T-cell (primary cell): ENCODE data around the gene UGT3A1. TPM values are rescaled to one million over a fixed set of nuclear protein-coding genes. Genes with fewer than 3 reads are reported as not detected.

Experiments
- ATAC-seq, 4 experiments: fragments of 200-7000 bp in 3 of 4; fragments of 150-1000 bp in 1 of 4; cut with Tn5 transposase; replicated peaks in 1 of 4; 1 replicate in 3 of 4; 2 replicates in 1 of 4; pipeline ENCODE4 v1.10.0; 2021; ENCODE audit warnings: moderate library complexity in 3 of 4, mild to moderate bottlenecking in 2 of 4, moderate number of reproducible peaks in 1 of 4
- CTCF ChIA-PET, 2 donors: fragments of 300-600 bp; sonication (Branson Sonifier 250); formaldehyde crosslinking; loops; one replicate each; lab custom pipeline; 2022; ENCODE audit warnings: antibody characterized with exemption in 2 of 2; lab: Charles Lee
- POLR2A ChIA-PET, 2 donors: fragments of 300-600 bp; sonication (Branson Sonifier 250); formaldehyde crosslinking; loops; one replicate each; lab custom pipeline; 2022; ENCODE audit warnings: antibody characterized with exemption in 2 of 2; lab: Charles Lee
- DNase-seq, 35 experiments: peaks; one replicate each; pipeline versions ENCODE4 v3.0.0 to v3.0.0-alpha.2; 2013 to 2023
- H3K27ac ChIP-seq: one replicate; pipeline ENCODE4 v1.5.1; 2013; ENCODE audit warnings: low read length
- H3K27me3 ChIP-seq, 2 experiments: replicated peaks in 1 of 2; 1 replicate in 1 of 2; 2 replicates in 1 of 2; pipeline versions ENCODE4 v1.6.1 to v1.7.0; 2013; ENCODE audit warnings: low read length in 1 of 2, mixed read lengths in 1 of 2; ENCODE audit not compliant: control insufficient read depth in 2 of 2, insufficient read depth in 2 of 2; ENCODE audit errors: extremely low read depth in 1 of 2
- H3K36me3 ChIP-seq, 2 donors: 1 replicate in 1 of 2; 2 replicates in 1 of 2; pipeline versions ENCODE4 v1.6.1 to v1.7.0; 2013; ENCODE audit warnings: low read length in 1 of 2; ENCODE audit not compliant: control insufficient read depth in 2 of 2, insufficient read depth in 1 of 2; ENCODE audit errors: extremely low read depth in 1 of 2
- H3K4me1 ChIP-seq, 2 experiments: 1 replicate in 1 of 2; 2 replicates in 1 of 2; pipeline versions ENCODE4 v1.6.1 to v1.7.0; 2013; ENCODE audit warnings: low read length in 2 of 2, mixed read lengths in 1 of 2; ENCODE audit not compliant: insufficient read depth in 2 of 2, control insufficient read depth in 1 of 2; ENCODE audit errors: extremely low read depth in 1 of 2
- H3K4me3 ChIP-seq, 2 donors: 1 replicate in 1 of 2; 2 replicates in 1 of 2; pipeline versions ENCODE4 v1.5.1 to v1.7.0; 2013; ENCODE audit warnings: mild to moderate bottlenecking in 2 of 2, low read length in 1 of 2, moderate library complexity in 1 of 2; ENCODE audit not compliant: control insufficient read depth in 1 of 2; ENCODE audit errors: extremely low read depth in 1 of 2
- H3K9me3 ChIP-seq: 2 replicates; pipeline ENCODE4 v1.7.0; 2013
- H3K27ac Mint-ChIP-seq, 2 donors: one replicate each; pipeline ENCODE4 v1.8.0; 2020 to 2021; ENCODE audit warnings: mild to moderate bottlenecking in 2 of 2, mixed read lengths in 2 of 2
- H3K27me3 Mint-ChIP-seq, 2 donors: one replicate each; pipeline ENCODE4 v1.8.0; 2021 to 2022; ENCODE audit warnings: mixed read lengths in 2 of 2
- H3K36me3 Mint-ChIP-seq: one replicate; pipeline ENCODE4 v1.8.0; 2021; ENCODE audit warnings: mixed read lengths
- H3K4me1 Mint-ChIP-seq, 3 donors: one replicate each; pipeline ENCODE4 v1.8.0; 2020 to 2022; ENCODE audit warnings: mixed read lengths in 3 of 3, mild to moderate bottlenecking in 1 of 3
- H3K4me3 Mint-ChIP-seq, 3 donors: one replicate each; pipeline ENCODE4 v1.8.0; 2020 to 2022; ENCODE audit warnings: mild to moderate bottlenecking in 3 of 3, mixed read lengths in 3 of 3, moderate library complexity in 3 of 3
- H3K9me3 Mint-ChIP-seq, 3 donors: one replicate each; pipeline ENCODE4 v1.8.0; 2020 to 2022; ENCODE audit warnings: mixed read lengths in 3 of 3
- WGBS: methylation state at CpG from one replicate; pipeline ENCODE4 v1.1.5; 2013; ENCODE audit warnings: missing lambda C conversion rate; ENCODE audit not compliant: insufficient coverage; 5-methylcytosine and 5-hydroxymethylcytosine counted together
- total RNA-seq, 35 experiments: library from RNA in 6 of 35; stranded (reverse) in 6 of 35; fragments of 120-200 nt in 1 of 35; gene quantifications; one replicate each; pipeline versions ENCODE4 v1.2.1 to v1.2.4 and lab custom pipeline; 2013 to 2026

Gene UGT3A1
- total RNA-seq, 5 donors from 2014 or later (not counting 1 experiment from before 2014, with no cell fraction given) = not detected

GRCh38 chr5:35924950-35925722 lies 66.1 kb downstream of the UGT3A1 start:
- CTCF ChIA-PET = interaction anchor here (0.5 to 6.7 kb wide), 51 partner anchors 21 to 1402 kb away, joined by 3 to 129 read pairs (median 5); partner anchors contain the start of genes SPEF2 (in 2 of the 2) and IL7R (in 1 of the 2)
- Mint-ChIP-seq H3K9me3 (peaks cover 0 to under 1% (median 0%) of the 10 kb centered on the region in 3 donors), H3K4me3 (peak overlapping the region; percentile 69 to 79 (median 74)), H3K36me3 (no peaks in the 10 kb centered on the region), H3K4me1 (peaks cover 31 to 41% (median 40%) of the 10 kb centered on the region in 3 donors), H3K27me3 (peaks cover 0 to 7% of the 10 kb centered on the region in 2 donors), H3K27ac (peak overlapping the region; percentile 73 to 86)
- Histone ChIP-seq H3K9me3 (no peaks in the 10 kb centered on the region), H3K36me3 (no peaks in the 10 kb centered on the region), H3K4me1 (peaks cover 8 to 25% of the 10 kb centered on the region in 2 experiments), H3K27ac (peak overlapping the region; percentile 63), H3K4me3 (peak overlapping the region; percentile 3 to 46), H3K27me3 (peaks cover 0 to 3% of the 10 kb centered on the region in 2 experiments)
- WGBS = 2% methylated on average over 17 of the region's 21 CpGs
- ATAC-seq (peak; percentile 93 to 96 (median 95)), DNase-seq (peak; percentile 72 to 92 (median 82))
- POLR2A ChIA-PET = interaction anchor here (0.6 to 2.6 kb wide), 7 partner anchors 66 to 274 kb away, joined by 3 to 14 read pairs (median 4); no protein-coding TSS in a partner anchor

GRCh38 chr5:35924122-35924949 lies 66.9 kb downstream of the UGT3A1 start:
- Mint-ChIP-seq H3K9me3 (peaks cover 4 to 9% (median 4%) of the 10 kb centered on the region in 3 donors), H3K4me1 (peaks cover 31 to 45% (median 41%) of the 10 kb centered on the region in 3 donors), H3K27ac (peak overlapping the region; percentile 73 to 86), H3K4me3 (peak overlapping the region; percentile 69 to 79 (median 74)), H3K36me3 (peaks cover 4% of the 10 kb centered on the region), H3K27me3 (peaks cover 0 to 7% of the 10 kb centered on the region in 2 donors)
- peak in 1 of 35 experiments; percentile 22 for DNase-seq
- H3K9me3 ChIP-seq = no peaks in the 10 kb centered on the region
- ChIA-PET CTCF (interaction anchor here (0.5 to 6.7 kb wide), 38 partner anchors 20 to 852 kb away, joined by 3 to 129 read pairs (median 5); partner anchors contain the start of genes IL7R (in 1 of the 2) and SPEF2 (in 1 of the 2)), POLR2A (interaction anchor here (0.8 to 2.6 kb wide), 5 partner anchors 65 to 254 kb away, joined by 3 to 14 read pairs (median 4); no protein-coding TSS in a partner anchor)
- ATAC-seq = peak in 1 of 4 experiments; percentile 2
- H3K4me1 ChIP-seq = peaks cover 8 to 25% of the 10 kb centered on the region in 2 experiments
- peaks cover 0 to 3% of the 10 kb centered on the region in 2 experiments for H3K27me3 ChIP-seq
- WGBS = 37% methylated on average over 6 of the region's 10 CpGs
- no peaks in the 10 kb centered on the region for H3K36me3 ChIP-seq
- H3K4me3 ChIP-seq = peak overlapping the region; percentile 3 to 15
- H3K27ac ChIP-seq = peak overlapping the region; percentile 63

- H3K4me3 ChIP-seq = no peak overlapping the region
- DNase-seq (no peak), ATAC-seq (no peak)
- H3K27me3 ChIP-seq = peaks cover 0 to 3% of the 10 kb centered on the region in 2 experiments
- H3K27me3 Mint-ChIP-seq = peaks cover 0 to 5% of the 10 kb centered on the region in 2 donors
- ChIA-PET CTCF (interaction anchor here (0.6 to 6.7 kb wide), 2 partner anchors 263 to 269 kb away, joined by 3 to 90 read pairs; no protein-coding TSS in a partner anchor), POLR2A (interaction anchor here in 1 of 2 donors (0.6 kb wide), 1 partner anchor 301 kb away, joined by 3 read pairs; no protein-coding TSS in a partner anchor)
- H3K9me3 Mint-ChIP-seq = peaks cover 5 to 11% (median 10%) of the 10 kb centered on the region in 3 donors
- peaks cover 31 to 48% (median 43%) of the 10 kb centered on the region in 3 donors for H3K4me1 Mint-ChIP-seq
- H3K9me3 ChIP-seq = no peaks in the 10 kb centered on the region
- WGBS = 91% methylated on average over 5 of the region's 7 CpGs
- no peak overlapping the region for H3K27ac Mint-ChIP-seq
- H3K36me3 ChIP-seq = no peaks in the 10 kb centered on the region
- peaks cover 8 to 25% of the 10 kb centered on the region in 2 experiments for H3K4me1 ChIP-seq
- H3K36me3 Mint-ChIP-seq = peaks cover 5% of the 10 kb centered on the region
- no peak overlapping the region for H3K27ac ChIP-seq
- H3K4me3 Mint-ChIP-seq = no peak overlapping the region
Measured at GRCh38 chr5:35922468-35922867, 68.7 kb downstream of the UGT3A1 start.

GRCh38 chr5:35921930-35922329 lies 69.3 kb downstream of the UGT3A1 start:
- Mint-ChIP-seq H3K4me3 (no peak overlapping the region), H3K27me3 (peaks cover 0 to 5% of the 10 kb centered on the region in 2 donors), H3K9me3 (peaks cover 5 to 11% (median 10%) of the 10 kb centered on the region in 3 donors), H3K4me1 (peaks cover 31 to 48% (median 43%) of the 10 kb centered on the region in 3 donors), H3K27ac (no peak overlapping the region), H3K36me3 (peaks cover 5% of the 10 kb centered on the region)
- peak in 8 of 35 experiments; percentile 3 to 36 (median 20) for DNase-seq
- POLR2A ChIA-PET = no interaction called here
- no peaks in the 10 kb centered on the region for H3K9me3 ChIP-seq
- no peak for ATAC-seq
- H3K27me3 ChIP-seq = peaks cover 0 to 1% of the 10 kb centered on the region in 2 experiments
- no peaks in the 10 kb centered on the region for H3K36me3 ChIP-seq
- H3K4me1 ChIP-seq = peaks cover 8 to 25% of the 10 kb centered on the region in 2 experiments
- CTCF ChIA-PET = interaction anchor here in 1 of 2 donors (0.6 to 1.8 kb wide), 3 partner anchors 9 to 262 kb away, joined by 3 to 4 read pairs (median 3); no protein-coding TSS in a partner anchor
- no peak overlapping the region for H3K27ac ChIP-seq
- WGBS = 50% methylated on average over 1 of the region's 5 CpGs
- H3K4me3 ChIP-seq = no peak overlapping the region

- H3K36me3 Mint-ChIP-seq = peaks cover 5% of the 10 kb centered on the region
- Histone ChIP-seq H3K27ac (no peak overlapping the region), H3K9me3 (no peaks in the 10 kb centered on the region), H3K4me1 (peaks cover 8 to 19% of the 10 kb centered on the region in 2 experiments), H3K36me3 (no peaks in the 10 kb centered on the region), H3K4me3 (no peak overlapping the region), H3K27me3 (no peaks in the 10 kb centered on the region)
- no peak for ATAC-seq
- H3K27me3 Mint-ChIP-seq = peaks cover 0 to 2% of the 10 kb centered on the region in 2 donors
- 77% methylated on average over 7 of the region's 11 CpGs for WGBS
- POLR2A ChIA-PET = no interaction called here
- H3K4me1 Mint-ChIP-seq = peaks cover 24 to 43% (median 36%) of the 10 kb centered on the region in 3 donors
- CTCF ChIA-PET = interaction anchor here in 1 of 2 donors (1.8 kb wide), 1 partner anchor 10 kb away, joined by 4 read pairs; no protein-coding TSS in a partner anchor
- no peak overlapping the region for H3K27ac Mint-ChIP-seq
- DNase-seq = no peak
- no peak overlapping the region for H3K4me3 Mint-ChIP-seq
- peaks cover 5 to 11% (median 10%) of the 10 kb centered on the region in 3 donors for H3K9me3 Mint-ChIP-seq
Measured at GRCh38 chr5:35920890-35921289, 70.3 kb downstream of the UGT3A1 start.
